NCI-H1048 (cell line): Measurements from ENCODE around the gene POLR1H.
"Not testable (repeated sequence)": the region's sequence is repeated elsewhere in the genome, so short reads cannot be mapped to it uniquely, and the experiment has no call there.

Experiments used
- DNase-seq: peaks from one replicate; lab custom pipeline; 2025; lab: John Stamatoyannopoulos, UW

Gene POLR1H

DNA sequence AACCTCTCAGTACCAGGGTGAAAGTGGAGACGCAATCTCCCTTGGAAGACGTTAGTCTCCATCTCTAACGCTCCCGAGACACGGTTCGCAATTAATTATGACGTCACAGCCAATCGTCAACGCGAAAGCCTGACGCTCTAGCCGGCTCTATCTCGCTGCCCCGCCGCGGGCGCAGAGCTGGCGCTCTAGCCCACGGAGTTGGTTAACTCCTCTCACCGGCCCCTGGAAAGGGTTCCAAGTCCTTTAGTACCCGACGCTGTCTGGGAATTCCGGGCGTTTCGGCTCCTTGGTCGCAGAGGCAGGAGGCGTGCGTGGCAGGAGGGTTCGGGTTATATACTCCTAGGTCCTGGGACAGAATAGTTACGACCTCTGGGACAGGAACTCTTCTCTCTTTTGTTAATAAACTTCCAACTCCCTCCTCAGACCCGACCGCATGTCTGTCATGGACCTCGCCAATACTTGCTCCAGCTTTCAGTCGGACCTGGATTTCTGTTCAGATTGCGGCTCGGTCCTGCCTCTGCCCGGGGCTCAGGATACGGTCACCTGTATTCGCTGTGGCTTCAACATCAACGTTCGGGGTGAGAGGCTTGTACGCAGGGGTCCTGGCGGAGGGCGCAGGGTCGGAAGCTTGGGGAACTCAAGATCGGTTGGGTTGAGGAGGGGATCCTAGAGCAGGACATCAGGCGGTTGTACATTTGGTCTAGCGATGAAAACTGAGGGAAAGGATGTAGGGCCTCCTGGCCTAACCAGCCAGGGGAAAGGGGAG lies at the start of gene POLR1H:
Gene POLR1H, plus strand, starts transcription at position 174 of the 766 bp plus-strand sequence. Its CDS starts 260 bp downstream, at position 434.
- DNase-seq, result peak; percentile 94

DNA sequence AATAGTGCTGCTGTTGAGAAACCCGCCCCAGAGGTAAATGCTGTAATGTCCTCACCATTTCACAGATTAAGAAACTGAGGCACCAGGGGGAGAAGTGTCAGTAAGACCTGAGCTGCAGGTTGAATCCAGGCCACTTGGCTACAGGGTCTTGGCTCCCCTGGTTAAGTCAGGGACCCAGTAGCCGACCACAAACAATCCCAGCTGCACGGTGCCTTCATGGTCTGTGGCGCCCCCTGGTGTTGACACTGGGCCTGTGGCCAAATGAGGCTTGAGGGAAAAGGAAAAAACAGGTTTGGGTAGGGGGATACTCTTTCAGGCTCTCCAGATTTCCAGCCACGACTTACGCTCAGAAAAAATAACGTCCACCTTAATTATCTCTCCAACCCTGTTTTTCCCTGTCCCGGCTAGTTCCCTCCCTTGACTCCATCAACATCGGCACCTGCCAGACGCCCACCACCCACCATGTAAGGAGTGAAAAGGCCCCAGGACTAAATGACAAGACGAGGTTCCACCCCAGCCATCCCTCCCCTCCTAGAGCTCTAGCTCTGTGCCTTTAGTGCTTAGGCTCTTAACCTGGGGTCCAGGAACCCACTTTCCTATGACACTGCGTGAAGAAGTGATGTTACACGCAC lies 47.7 kb upstream of the POLR1H start:
- no peak for DNase-seq

DNA sequence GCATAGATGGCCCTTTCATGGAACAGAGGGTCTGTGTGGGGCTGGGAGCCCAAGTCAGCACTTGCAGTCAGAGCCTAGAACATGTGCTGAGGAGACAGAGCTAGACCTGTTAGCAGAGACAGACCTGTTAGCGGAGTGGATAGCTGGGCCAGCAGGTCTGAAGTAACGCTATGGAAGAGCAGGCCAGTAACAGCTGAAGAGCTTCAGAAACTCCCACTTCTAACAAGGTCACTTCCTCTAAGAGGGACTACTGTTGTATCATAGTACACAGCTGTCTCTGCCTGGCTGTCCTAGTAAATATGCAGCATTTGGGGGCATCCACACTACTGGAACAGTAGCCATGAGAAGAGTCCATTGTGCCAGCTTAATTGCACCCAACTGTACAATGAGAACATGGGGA lies 41.2 kb upstream of the POLR1H start:
- no peak for DNase-seq

DNA sequence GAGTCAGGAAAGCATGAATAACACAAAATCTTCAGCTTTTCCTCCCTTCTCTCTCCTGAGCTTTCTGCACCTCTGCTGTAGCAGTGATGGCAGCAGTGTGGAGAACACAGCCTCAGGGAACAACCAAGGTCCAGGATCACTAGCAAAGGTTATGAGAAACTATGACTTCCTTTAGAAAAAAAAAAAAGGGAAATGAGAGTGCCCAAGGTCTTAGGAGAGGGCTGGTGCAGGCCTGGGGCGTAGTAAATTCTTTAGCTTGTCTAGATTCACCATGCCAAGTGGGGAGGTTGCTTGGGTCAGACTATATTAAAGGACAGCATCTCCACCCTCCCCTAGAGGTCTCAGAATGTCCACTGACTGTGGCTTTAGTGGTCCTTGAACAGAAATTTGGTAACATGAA lies 40.4 kb upstream of the POLR1H start:
- DNase-seq, result no peak

GRCh38 chr6:30022189-30022588 lies 38.9 kb upstream of the POLR1H start:
- DNase-seq, result no peak

- not testable (repeated sequence) for DNase-seq
These were observed 38.4 kb upstream of the POLR1H start for GRCh38 chr6:30022712-30023111.

DNA sequence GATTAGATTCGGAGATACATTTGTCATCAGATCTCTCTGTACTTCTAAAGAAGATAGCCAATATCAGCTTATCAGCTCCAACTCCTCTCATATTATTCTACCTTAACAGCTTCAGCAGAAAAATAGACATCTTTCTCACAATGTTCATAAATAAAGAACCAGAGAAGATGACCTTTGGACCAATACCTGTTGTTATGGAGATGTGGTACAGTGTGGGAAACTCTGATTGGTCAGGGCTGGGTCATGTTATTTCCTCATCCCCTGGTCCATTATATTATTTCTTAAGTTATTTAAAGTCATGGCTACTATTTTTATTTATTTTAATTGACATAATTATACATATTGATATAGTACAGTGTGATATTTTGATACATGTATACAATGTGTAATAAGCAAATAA lies 35.9 kb upstream of the POLR1H start:
- no peak for DNase-seq

GRCh38 chr6:30029588-30029987 lies 31.5 kb upstream of the POLR1H start:
- DNase-seq, result no peak

GRCh38 chr6:30031381-30031780 lies 29.7 kb upstream of the POLR1H start:
- DNase-seq, result no peak

- DNase-seq, result not testable (repeated sequence)
These were observed 27.6 kb upstream of the POLR1H start for GRCh38 chr6:30033440-30033839.

DNA sequence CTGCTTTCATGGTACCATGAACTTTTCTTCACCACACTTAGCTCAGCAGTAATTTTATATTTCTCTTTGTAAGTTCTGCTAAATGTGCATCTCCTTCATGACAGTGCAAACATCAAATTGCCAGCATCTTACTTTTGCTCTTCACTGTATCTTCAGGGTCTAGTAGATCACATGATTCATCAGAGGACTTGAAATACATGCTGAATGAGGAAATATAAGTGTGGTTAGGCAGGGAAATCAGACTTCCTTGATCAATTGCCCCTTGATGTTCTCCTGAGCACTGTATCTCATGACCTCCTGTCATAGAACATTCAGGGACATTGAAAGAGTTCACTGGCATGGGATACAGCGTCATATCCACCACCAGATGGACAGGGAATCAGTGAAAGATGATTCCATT lies 25.3 kb upstream of the POLR1H start:
- no peak for DNase-seq

GRCh38 chr6:30037182-30037788 lies 23.8 kb upstream of the POLR1H start:
- DNase-seq, result no peak

GRCh38 chr6:30041221-30041620 lies 19.8 kb upstream of the POLR1H start:
- DNase-seq, result no peak

DNA sequence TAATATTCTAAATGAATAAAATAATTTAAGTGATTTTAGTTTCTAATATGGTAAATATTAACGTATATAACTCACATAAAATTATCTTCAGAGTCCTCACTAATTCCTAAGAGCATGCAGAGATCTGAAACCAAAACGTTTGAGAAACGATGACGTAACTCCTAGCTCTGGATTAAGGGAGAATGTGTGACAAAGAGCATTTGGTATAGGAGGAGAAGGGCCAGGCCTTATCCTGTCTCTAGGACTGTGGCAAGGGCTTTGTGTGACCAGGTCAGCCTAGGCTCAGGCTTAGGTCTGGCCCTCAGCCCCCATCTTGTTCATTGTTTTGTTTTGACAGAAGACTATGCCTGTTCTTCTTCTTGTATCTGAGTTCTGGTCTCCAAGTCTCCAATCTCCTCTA lies 19.2 kb upstream of the POLR1H start:
- DNase-seq, result no peak

DNA sequence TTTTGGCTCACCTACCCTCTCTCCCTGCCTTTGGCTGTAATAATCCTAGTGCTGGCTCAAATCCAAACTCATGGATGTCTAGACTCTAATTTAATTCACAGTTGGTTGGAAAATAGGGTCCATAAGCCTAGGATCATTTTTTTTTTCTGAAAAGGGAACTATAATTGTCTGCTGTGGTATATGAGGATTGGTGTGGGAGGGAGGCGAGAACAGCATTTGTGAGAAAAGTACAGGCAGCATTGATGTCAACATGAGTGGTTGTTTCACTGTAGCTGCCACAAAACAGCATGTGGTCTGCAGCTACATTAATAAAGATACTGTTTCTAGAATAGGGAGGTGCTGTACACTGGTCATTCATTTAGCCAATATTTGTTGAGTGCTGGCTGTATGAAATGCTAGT lies 18.6 kb upstream of the POLR1H start:
- DNase-seq, result no peak

- no peak for DNase-seq
These were observed 18.2 kb upstream of the POLR1H start for GRCh38 chr6:30042914-30043313.

DNA sequence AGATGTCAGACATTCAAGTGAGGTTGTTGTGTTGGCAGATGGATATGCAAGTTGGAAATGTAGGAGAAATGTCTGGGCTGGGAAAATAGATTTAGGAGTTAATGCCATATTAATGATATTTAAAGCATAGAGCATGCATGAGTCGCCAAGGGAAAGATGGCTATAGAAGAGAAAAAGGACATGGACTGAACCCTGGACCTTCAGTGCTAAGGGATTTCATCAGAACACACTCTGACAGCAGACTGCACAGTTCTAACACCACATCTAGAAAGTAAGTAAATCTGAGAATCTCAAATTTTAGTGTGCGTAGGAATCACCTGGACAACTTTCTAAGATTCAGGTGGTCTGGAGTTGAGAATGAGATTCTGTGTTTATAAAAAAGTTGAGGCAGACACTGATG lies 17.3 kb upstream of the POLR1H start:
- DNase-seq, result no peak

DNA sequence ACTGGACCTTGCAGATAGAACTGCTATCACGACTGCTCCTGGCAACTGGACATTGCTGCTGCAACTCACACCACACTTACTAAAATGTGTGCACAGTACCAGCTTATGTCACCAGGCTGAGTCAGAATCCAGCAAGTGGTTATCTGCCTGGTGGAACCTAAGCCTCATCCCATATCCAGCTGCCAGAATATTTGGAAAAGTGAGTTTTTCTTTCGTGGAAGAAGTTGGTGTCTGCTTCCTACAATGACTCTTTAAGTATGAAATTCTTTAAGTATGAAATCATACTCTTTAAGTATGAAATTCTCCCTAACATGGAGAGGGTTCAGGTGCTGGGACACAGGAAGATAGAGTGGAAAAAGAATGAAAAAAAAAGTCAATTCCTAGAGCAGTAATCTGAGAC lies 16.4 kb upstream of the POLR1H start:
- no peak for DNase-seq

DNA sequence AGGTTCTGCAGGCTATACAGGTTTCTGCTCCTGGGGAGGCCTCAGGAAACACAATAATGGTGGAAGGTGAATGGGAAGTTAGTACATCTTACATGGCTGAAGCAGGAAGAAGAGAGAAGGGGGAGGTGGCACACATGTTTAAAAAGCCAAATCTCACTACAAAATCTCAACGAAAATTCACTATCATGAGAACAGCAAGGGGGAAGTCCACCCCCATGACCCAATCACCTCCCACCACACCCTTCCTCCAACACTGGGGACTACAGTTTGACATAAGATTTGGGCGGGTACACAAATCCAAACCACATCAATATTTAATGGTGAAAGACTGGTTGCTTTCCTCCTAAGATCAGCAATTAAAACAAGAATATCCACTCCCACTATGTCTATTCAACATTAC lies 13.8 kb upstream of the POLR1H start:
- no peak for DNase-seq

GRCh38 chr6:30053682-30054081 lies 7.4 kb upstream of the POLR1H start:
- no peak for DNase-seq

DNA sequence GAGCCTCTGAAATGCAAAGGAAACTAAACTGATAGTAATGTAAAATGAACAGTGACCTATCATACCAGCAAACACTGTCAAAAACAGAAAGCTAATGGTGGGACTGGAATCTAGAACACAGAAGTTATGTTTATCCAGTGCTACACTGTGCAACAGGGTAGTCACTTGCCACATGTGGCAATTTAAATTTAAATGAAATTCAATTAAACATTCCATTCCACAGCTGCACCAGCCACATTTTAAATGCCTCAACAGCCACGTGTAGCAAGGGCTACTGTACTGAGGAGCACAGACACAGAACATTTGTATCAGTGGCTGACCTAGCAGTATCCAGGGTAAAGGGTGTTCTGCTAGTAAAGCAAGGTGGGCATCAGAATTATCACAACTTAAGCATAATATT lies 5.6 kb upstream of the POLR1H start:
- no peak for DNase-seq

DNA sequence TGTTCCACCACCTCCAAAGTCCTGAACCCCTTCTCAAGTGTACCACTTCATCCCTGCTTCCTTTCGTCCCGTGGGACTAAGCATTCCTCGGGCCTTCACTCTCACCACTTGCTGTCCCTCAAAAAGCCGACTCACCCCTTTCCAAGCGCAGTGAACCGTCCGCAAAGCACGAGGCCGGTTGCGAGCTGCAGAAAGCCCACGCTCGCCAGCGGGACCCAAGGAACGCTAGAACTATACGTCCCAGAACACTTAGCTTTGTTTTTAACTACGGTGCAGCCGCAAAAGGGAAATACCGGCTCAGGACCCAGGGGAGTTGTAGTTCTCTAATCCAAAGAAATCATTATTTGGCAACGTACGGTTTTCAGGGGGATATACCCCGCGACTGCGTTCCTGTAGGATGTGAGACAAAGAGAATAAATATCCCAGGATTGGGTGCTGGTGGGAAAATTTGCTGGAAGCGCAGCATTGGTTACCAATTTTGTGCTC lies 416 bp upstream of the POLR1H start:
- no peak for DNase-seq

- no peak for DNase-seq
These were observed 893 bp downstream of the POLR1H start for GRCh38 chr6:30061858-30062458.
